Liver (tissue), 3 donors: ENCODE data around the gene GPX7.

Experiments
- CTCF ChIP-seq: fragments of 150-350 bp; IDR thresholded peaks from 2 replicates; pipeline ENCODE4 v1.5.1; 2017; ENCODE audit warnings: improper control_type of control experiment, low read depth, low read length; ENCODE audit not compliant: missing input control
- FOXA1 ChIP-seq: IDR thresholded peaks from 2 replicates; pipeline ENCODE4 v1.6.1; 2016; ENCODE audit warnings: antibody characterized with exemption
- HNF4A ChIP-seq, 2 donors: conservative IDR thresholded peaks; 2 replicates each; pipeline ENCODE4 v1.6.1; 2016; ENCODE audit warnings: antibody characterized with exemption in 2 of 2, mild to moderate bottlenecking in 2 of 2
- JUND ChIP-seq, 2 donors: IDR thresholded peaks; 2 replicates each; pipeline ENCODE4 v1.6.1; 2016; ENCODE audit warnings: antibody characterized with exemption in 2 of 2
- NR2F2 ChIP-seq: IDR thresholded peaks from 2 replicates; pipeline ENCODE4 v1.6.1; 2016; ENCODE audit warnings: antibody characterized with exemption
- RAD21 ChIP-seq, 2 donors: IDR thresholded peaks; 2 replicates each; pipeline ENCODE4 v1.6.1; 2016; ENCODE audit warnings: antibody characterized with exemption in 2 of 2, mild to moderate bottlenecking in 2 of 2
- REST ChIP-seq: IDR thresholded peaks from 2 replicates; pipeline ENCODE4 v1.6.1; 2016; ENCODE audit warnings: antibody characterized with exemption, mild to moderate bottlenecking
- SP1 ChIP-seq: IDR thresholded peaks from 2 replicates; pipeline ENCODE4 v1.6.1; 2018; ENCODE audit warnings: antibody characterized with exemption, mild to moderate bottlenecking
- YY1 ChIP-seq: IDR thresholded peaks from 2 replicates; pipeline ENCODE4 v1.6.1; 2016; ENCODE audit warnings: antibody characterized with exemption, mild to moderate bottlenecking
- TF ChIP-seq, protein P1 (sequence below): IDR thresholded peaks from 2 replicates; pipeline ENCODE4 v1.6.1; 2016; ENCODE audit warnings: antibody characterized with exemption
- donor health status: healthy.
- donor health status: healthy.

GRCh38 chr1:52598729-52599128, 3.4 kb upstream of the GPX7 start:
- TF ChIP-seq CTCF (no peak), YY1 (no peak), SP1 (no peak), RAD21 (IDR thresholded peaks at IDR 0.05) (no peak), HNF4A (conservative IDR thresholded peaks at IDR 0.05) (no peak), FOXA1 (no peak), NR2F2 (no peak), REST (no peak), JUND (IDR thresholded peaks at IDR 0.05) (no peak)
- TF ChIP-seq, protein P1, sequence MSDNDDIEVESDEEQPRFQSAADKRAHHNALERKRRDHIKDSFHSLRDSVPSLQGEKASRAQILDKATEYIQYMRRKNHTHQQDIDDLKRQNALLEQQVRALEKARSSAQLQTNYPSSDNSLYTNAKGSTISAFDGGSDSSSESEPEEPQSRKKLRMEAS, result no peak
